HepG2 (cell line): ENCODE results near the gene ALDH4A1. TPM values are rescaled to one million over a fixed set of nuclear protein-coding genes. Genes with fewer than 3 reads are reported as not detected.
A peak's percentile ranks its signal among the peaks of the same experiment; 100 is the strongest.

Source experiments
- ATAC-seq: fragments of 200-7000 bp; cut with Tn5 transposase; 3 replicates; pipeline ENCODE4 v1.9.1; 2020; ENCODE audit warnings: mild to moderate bottlenecking, moderate library complexity
- BruUV-seq: library from RNA; stranded (reverse); fragments of 400-500 nt; replicated peaks from 2 replicates; lab custom pipeline; 2021; lab: Mats Ljungman, UMichigan
- CTCF ChIA-PET: fragments of 300-600 bp; formaldehyde crosslinking; extraction: SDS; loops from one replicate; lab custom pipeline; 2021; ENCODE audit warnings: low total read pairs, inconsistent platforms, low intra/inter-chr PET ratio; lab: Yijun Ruan, JAX
- POLR2A ChIA-PET: fragments of 350-600 bp; sonication (Branson Sonifier 250); formaldehyde crosslinking; loops from one replicate; lab custom pipeline; 2020; ENCODE audit warnings: antibody characterized with exemption, inconsistent platforms; lab: Yijun Ruan, JAX
- DNase-seq: peaks from one replicate; pipeline ENCODE4 v3.0.0-alpha.2; 2015; ENCODE audit warnings: low spot score
- FAIRE-seq: peaks from 3 replicates; lab custom pipeline; 2011; peaks lifted over from hg19 to GRCh38; lab: Jason Lieb, UNC
- H2AFZ ChIP-seq: one replicate; pipeline ENCODE4 v1.6.1; 2011; ENCODE audit warnings: low read length, inconsistent platforms
- H3K27ac ChIP-seq: fragments of 300-600 bp; 3 replicates; pipeline ENCODE4 v1.8.0; 2011; ENCODE audit warnings: mixed run types, mild to moderate bottlenecking, mixed read lengths, low read length, inconsistent platforms; ENCODE audit not compliant: insufficient read depth; ENCODE audit errors: extremely low read length
- H3K27me3 ChIP-seq, 2 experiments: fragments of 200-600 bp in 1 of 2; 2 replicates in 1 of 2; 3 replicates in 1 of 2; pipeline versions ENCODE4 v1.6.0 to v1.8.0; 2011; ENCODE audit warnings: low read length in 2 of 2, mild to moderate bottlenecking in 2 of 2, moderate library complexity in 2 of 2, inconsistent platforms in 1 of 2; ENCODE audit not compliant: insufficient read depth in 2 of 2, control insufficient read depth in 1 of 2
- H3K36me3 ChIP-seq, 2 experiments: fragments of 200-600 bp in 1 of 2; replicated peaks in 1 of 2; 2 replicates in 1 of 2; 3 replicates in 1 of 2; pipeline versions ENCODE4 v1.5.1 to v1.8.0; 2011; ENCODE audit warnings: low read length in 2 of 2, inconsistent platforms in 1 of 2; ENCODE audit not compliant: insufficient read depth in 2 of 2, control insufficient read depth in 1 of 2
- H3K4me1 ChIP-seq: 2 replicates; pipeline ENCODE4 v1.5.1; 2012; ENCODE audit warnings: low read length, inconsistent platforms; ENCODE audit not compliant: insufficient read depth
- H3K4me2 ChIP-seq: 2 replicates; pipeline ENCODE4 v1.6.0; 2011; ENCODE audit warnings: low read depth, low read length, inconsistent platforms
- H3K4me3 ChIP-seq, 3 experiments: fragments of 200-600 bp in 1 of 3; sonication (generic), shearing (Covaris generic) in 1 of 3; replicated peaks in 1 of 3; 2 replicates each; pipeline ENCODE4 v1.5.1; 2011 to 2016; ENCODE audit warnings: low read length in 3 of 3, inconsistent platforms in 2 of 3, low read depth in 2 of 3, mild to moderate bottlenecking in 2 of 3, control low read depth in 1 of 3, mixed read lengths in 1 of 3; ENCODE audit not compliant: insufficient read depth in 1 of 3
- H3K79me2 ChIP-seq: one replicate; pipeline ENCODE4 v1.6.1; 2011; ENCODE audit warnings: low read length, inconsistent platforms; ENCODE audit not compliant: insufficient read depth
- H3K9ac ChIP-seq: 2 replicates; pipeline ENCODE4 v1.6.0; 2011; ENCODE audit warnings: mild to moderate bottlenecking, low read depth, low read length, inconsistent platforms; ENCODE audit not compliant: insufficient read depth
- H3K9me3 ChIP-seq: 2 replicates; pipeline ENCODE4 v1.5.1; 2012; ENCODE audit warnings: mild to moderate bottlenecking, low read length
- H4K20me1 ChIP-seq: 2 replicates; pipeline ENCODE4 v1.6.0; 2011; ENCODE audit warnings: inconsistent platforms, mild to moderate bottlenecking, low read length, moderate library complexity; ENCODE audit not compliant: insufficient read depth
- WGBS: methylation state at CpG from one replicate; pipeline ENCODE4 v1.1.6; 2017; ENCODE audit warnings: low lambda C conversion rate; 5-methylcytosine and 5-hydroxymethylcytosine counted together
- in situ Hi-C: cut with HindIII; loops from 2 replicates; pipeline ENCODE4 v1.10.0; 2017; ENCODE audit warnings: low pct_unique_long_range_greater_than_20kb; ENCODE audit not compliant: extremely low pct_ligation_motif_present
- intact Hi-C: fragments of 100-400 bp; cut with micrococcal nuclease; formaldehyde crosslinking; loops from one replicate; pipeline ENCODE4 v1.10.0; 2022; ENCODE audit not compliant: unreplicated experiment
- polyA plus RNA-seq, 8 experiments: library from polyadenylated mRNA; depleted of rRNA in 3 of 8; stranded (reverse) in 7 of 8; unstranded in 1 of 8; fragments of >200 nt; fragmentation: Illumina TruSeq in 4 of 8; extraction: Trizol in 4 of 8; gene quantifications; 2 replicates each; pipeline versions ENCODE4 v1.2.1 to v1.2.3, GENCODE V29; 2011 to 2016; ENCODE audit warnings: low read depth in 4 of 8, missing spikeins in 1 of 8, mixed read lengths in 1 of 8; ENCODE audit not compliant: insufficient read depth in 1 of 8
- total RNA-seq, 5 experiments: library from RNA; depleted of rRNA; stranded (reverse); fragments of >200 nt; fragmentation: Illumina TruSeq; extraction: Trizol; gene quantifications; 2 replicates each; pipeline ENCODE4 v1.2.3, GENCODE V29; 2016; ENCODE audit warnings: low read depth in 1 of 5
- TF ChIP-seq, protein P1 (sequence below): sonication (generic); formaldehyde crosslinking; IDR thresholded peaks from 2 replicates; pipeline ENCODE4 v1.8.0; 2022; ENCODE audit warnings: missing genetic modification reagents, mild to moderate bottlenecking, inconsistent platforms, borderline replicate concordance
- TF ChIP-seq, protein P2 (sequence below): sonication (generic); formaldehyde crosslinking; IDR thresholded peaks from 2 replicates; pipeline ENCODE4 v1.4.0; 2020; ENCODE audit warnings: missing genetic modification reagents

The ALDH4A1 gene
- total and polyA plus RNA-seq, 2 of the 13 experiments (the other 11 are each of a cell fraction or from before 2014, with no cell fraction given): 76.4 to 240 TPM

DNA sequence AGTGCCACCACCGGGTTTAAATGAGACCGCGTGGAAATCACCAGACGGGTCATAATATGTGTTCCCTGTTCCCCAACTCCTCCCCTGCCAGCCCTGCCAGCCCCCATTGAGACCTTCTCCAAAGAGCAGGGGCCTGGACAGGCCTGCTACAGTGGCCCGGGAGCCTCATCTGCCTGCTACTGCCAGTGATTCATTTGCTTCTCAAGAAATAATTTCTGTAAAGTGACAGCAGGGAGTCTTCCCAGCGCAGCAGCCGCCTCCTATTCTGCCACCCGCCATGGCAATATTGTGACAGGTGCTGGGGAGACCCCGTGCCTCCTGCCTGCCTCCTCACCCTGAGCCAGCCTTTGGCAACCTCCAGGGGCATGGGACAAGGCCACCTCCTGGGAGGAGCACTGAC, 45.2 kb upstream of the ALDH4A1 start:
- no peak for ATAC-seq
- no peak for FAIRE-seq
- Histone ChIP-seq H3K27ac (peak overlapping the region; percentile 36), H3K79me2 (peaks cover 79% of the 10 kb centered on the region), H3K9ac (0 out of 2 replicates have a peak overlapping the region, but pooled peaks have one; percentile 17), H3K4me1 (peaks cover 78% of the 10 kb centered on the region), H3K4me2 (0 out of 2 replicates have a peak overlapping the region, but pooled peaks have one; percentile 10), H3K4me3 (no peak overlapping the region), H4K20me1 (no peaks in the 10 kb centered on the region), H2AFZ (no peak overlapping the region), H3K36me3 (peaks cover 0 to 4% of the 10 kb centered on the region in 2 experiments; a peak in 1 of 5 replicates), H3K27me3 (no peaks in the 10 kb centered on the region), H3K9me3 (no peaks in the 10 kb centered on the region)
- 87% methylated on average over 9 of the region's 9 CpGs for WGBS
- no peak for DNase-seq
- in situ Hi-C loops: loop anchor here (5.0 kb wide), 1 partner anchor 40 kb away; no protein-coding TSS in a partner anchor
- intact Hi-C loops: no loop called here
- TF ChIP-seq, protein P1, sequence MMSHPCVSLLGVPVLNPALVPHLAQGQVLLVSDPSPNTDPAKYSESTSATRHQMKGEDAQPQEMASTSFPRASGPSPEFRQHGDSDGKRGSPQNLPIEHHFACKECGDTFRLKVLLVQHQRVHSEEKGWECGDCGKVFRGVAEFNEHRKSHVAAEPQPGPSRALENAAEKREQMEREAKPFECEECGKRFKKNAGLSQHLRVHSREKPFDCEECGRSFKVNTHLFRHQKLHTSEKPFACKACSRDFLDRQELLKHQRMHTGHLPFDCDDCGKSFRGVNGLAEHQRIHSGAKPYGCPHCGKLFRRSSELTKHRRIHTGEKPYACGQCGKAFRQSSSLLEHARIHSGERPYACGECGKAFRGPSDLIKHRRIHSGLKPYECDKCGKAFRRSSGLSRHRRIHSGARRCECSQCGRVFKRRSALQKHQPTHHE (CRISPR knock-in tag): no peak
- TF ChIP-seq, protein P2, sequence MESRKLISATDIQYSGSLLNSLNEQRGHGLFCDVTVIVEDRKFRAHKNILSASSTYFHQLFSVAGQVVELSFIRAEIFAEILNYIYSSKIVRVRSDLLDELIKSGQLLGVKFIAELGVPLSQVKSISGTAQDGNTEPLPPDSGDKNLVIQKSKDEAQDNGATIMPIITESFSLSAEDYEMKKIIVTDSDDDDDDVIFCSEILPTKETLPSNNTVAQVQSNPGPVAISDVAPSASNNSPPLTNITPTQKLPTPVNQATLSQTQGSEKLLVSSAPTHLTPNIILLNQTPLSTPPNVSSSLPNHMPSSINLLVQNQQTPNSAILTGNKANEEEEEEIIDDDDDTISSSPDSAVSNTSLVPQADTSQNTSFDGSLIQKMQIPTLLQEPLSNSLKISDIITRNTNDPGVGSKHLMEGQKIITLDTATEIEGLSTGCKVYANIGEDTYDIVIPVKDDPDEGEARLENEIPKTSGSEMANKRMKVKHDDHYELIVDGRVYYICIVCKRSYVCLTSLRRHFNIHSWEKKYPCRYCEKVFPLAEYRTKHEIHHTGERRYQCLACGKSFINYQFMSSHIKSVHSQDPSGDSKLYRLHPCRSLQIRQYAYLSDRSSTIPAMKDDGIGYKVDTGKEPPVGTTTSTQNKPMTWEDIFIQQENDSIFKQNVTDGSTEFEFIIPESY (CRISPR knock-in tag): peak; percentile 67; the same call in 1 of the 2 replicates
- CTCF ChIA-PET: interaction anchor here (3.0 kb wide), 1 partner anchor 34 kb away, joined by 14 read pairs; no protein-coding TSS in a partner anchor
- no TSS peak for BruUV-seq
- POLR2A ChIA-PET: no interaction called here
